ENCODE data around the gene SPNS3.

Gene SPNS3

DNA sequence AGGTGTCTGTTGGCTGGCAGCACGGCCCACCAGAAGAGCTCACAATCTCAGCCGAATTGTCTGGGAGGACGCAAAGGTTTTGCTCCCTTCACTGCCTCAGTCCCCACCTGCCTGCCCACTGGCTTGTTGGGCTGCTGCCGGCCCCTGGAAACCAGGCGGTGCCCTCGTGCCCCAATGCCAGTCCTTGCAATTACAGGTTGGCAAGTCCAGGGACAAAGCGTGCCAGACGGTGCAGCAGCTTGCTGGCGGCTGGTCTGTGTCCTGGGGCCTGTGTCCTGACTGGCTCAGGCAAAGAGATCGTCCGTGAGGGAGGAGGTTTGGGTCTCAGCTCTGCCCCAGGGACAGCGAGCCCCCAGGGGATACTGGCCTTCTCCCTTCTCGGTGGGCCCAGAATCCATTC is 40.4 kb downstream of the SPNS3 start:
- DNase-seq, result no peak

- DNase-seq, result no peak
Observed at GRCh38 chr17:4475001-4475400, 41.3 kb downstream of the SPNS3 start.

GRCh38 chr17:4475463-4475862 is 41.7 kb downstream of the SPNS3 start:
- no peak for DNase-seq

GRCh38 chr17:4476017-4476416 is 42.3 kb downstream of the SPNS3 start:
- DNase-seq, result no peak

DNA sequence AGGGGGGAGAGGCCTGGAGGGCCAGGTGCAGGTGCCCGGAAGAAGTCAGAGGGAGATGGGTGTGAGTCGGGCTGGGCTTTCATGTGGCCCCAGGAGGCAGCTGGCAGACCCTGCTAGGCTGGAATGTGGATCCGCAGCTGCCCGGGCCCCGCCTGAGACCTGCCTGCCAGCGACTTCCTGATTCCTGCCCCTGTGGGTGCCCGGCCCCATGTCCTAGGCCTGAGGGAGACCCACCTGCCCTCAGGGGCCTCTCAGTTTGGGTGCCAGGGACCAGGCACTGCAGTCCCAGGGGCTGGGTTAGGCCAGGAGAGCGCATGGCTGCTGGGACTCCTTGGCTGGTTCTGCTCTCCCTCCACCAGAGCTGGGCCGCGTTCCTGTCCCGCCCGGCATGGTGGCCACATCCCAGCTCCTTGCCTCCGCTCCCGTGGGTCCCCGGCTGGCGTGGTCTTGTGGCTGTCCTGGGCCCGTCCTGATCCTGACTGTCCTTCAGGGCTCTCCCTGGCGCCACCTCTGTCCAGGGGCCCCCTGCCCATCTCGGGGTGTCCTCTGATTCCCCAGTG is 42.9 kb downstream of the SPNS3 start:
- no peak for DNase-seq

DNA sequence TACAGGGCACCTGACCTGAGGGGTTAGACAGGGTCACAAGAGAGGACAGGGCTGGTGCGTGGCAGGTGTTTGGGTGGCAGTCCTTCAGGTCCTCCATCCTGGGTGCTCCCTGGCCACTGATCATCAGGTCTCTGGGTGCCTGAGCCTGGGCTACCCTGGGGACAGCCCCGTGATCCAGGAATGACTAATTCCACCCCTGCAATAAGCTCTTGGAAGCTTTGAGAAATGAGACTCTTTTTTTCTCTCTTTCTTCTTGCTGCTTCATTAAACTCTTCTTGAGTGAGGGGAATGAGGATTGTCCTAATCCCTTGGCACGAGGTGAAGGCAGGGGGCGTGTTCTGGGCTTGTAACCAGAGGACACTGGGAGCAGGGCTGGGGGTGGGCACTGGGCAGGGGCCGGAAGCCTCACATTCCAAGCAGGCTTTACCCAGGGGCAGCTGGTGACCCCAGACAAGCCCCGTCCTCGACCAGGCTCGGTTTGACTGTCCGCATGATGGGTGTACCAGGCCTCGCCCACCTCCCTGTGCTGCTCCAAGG is 43.6 kb downstream of the SPNS3 start:
- no peak for DNase-seq

GRCh38 chr17:4478318-4478830 is 44.6 kb downstream of the SPNS3 start:
- DNase-seq, result no peak

DNA sequence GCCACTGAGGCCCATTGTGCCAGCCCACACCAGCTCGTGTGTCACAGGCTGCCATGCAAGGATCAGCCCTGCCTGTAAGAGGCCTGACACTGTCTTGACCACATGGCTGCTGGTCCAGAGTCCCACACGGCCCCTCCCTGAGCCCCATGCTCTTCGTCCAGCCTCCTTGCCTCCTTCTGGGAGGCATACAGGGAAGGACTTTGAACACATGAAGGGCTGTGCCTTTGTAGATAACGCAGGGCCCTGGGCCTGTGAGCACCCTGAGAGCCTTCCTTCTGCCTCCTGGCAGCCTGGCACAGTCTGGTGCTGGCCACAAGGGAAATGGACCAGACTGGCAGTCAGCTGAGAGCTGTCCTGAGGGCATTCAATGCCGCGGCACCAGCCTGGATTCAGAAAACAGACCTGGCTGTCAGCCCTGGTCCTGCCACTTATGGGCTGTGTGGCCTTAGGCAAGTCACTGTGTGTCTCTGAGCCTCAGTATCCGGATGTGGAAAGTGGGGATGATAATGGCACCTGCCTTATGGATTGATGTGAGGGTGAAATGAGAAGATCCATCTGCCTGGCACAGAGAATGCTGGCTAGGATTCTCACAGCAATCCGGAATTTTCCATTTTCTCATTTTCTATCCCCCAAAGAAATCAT is 45.7 kb downstream of the SPNS3 start:
- DNase-seq, result no peak

DNA sequence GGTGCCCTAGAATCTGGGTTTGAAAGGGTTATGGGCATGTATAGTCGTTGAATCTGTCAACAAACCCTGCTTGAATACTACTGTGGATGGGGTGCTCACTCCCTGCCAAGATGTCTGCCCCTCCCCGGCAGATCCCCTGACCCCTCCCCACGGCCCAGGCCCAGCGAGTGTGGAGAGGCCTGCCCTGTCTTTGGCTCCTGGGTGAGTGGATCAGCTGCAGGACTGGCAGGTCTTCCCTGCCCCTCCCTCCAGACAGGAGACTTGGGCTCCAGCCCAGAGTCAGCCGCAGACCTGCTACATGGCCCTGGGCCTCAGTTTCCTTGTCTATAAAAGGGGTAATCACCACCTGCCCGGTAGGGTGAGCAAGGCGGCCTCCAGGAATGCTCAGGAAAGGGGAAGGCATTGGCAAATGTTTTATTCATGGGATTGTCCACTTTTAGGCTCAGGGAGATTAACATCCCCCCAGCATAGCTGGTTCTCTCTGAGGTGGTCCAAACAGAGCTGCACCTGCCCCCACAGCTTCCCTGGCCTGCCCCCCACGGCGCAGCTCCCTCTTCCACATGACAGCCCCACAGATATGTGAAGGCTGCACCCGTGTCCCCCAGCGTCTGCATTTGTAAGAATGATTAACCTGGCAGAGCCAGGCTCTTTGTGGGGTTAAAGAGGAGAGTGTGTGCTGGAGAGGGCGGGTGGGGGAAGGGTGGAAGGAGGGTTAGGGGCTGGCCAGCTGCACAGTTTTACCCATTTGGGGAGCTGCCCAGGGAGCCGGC is 46.4 kb downstream of the SPNS3 start:
- no peak for DNase-seq

DNA sequence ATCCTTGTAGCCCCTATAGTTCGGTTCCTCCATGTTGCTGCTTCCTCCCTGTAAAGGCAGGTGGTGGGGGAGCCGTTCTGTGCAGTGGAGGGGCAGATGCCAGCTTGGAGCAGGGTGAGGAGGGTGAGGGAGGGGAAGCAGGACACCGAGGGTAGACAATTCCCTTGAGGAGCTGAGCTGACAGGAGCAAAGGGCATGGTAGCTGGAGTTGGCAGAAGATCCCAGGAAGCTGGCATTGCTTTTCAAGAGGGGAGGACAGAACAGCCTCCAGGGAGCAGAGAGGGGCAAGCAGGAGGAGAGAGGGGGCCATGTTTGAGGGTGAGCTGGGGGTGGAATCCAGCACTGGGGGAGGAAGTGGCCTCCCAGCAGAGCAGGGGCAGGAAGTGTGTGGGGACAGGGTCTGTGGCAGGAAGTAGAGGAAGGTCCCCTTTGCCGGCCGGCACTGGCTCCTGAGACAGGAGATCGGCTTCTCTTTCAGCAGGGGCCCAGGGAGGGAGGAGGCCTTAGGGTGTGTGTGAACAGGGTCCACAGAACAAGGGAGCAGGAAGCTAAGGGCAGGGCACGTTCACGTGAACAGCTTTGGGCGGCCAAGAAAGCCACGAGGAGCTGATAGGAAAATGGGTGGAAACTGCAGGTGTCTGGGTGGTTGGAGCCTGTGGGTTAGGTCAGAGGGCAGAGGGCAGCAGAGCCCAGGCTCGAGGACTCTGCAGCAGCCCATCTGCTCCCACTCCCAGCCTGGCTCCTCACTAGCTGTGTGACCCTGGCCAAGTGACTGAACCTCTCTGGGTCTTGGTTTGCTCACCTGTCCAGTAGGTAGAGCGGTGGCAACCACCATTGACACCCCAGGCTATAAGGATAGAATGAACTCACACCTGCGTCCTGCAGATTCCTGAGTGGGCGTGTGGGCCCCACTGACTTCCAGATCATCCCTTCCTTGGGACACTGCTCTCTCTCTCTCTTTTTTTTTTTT is 47.5 kb downstream of the SPNS3 start:
- DNase-seq, result no peak

DNA sequence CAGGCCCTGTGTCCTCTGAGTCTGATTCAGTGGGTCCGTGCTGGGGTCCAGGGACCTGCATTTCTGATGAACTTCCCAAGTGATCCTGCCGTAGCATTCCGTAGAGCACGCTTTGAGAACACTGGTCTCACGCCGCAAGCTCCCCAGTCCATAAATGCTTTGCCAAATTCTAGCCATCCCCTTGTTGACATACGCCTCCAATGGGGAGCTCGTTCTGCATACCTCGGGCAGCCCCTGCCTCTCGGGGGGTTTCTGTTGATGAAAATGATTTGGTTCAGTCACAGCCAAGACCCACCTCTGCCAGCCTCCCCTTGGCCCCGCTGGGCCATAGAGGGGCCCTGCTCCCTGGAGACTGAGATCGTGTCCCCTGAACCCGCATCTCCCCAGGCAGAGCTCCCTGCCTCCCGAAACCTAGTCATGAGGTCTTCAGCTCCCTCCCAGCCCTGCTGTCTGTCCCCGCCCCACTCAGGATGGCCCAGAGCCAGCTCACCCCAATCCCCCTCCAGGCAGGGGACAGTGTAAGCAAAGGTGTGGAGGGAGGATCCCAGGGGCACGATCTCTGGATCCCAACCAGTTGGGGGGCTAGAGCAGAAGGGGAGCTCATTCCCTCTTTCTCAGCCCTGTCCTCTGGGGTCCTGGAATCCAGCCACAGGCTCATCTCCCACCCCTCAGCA is 48.7 kb downstream of the SPNS3 start:
- DNase-seq, result no peak

DNA sequence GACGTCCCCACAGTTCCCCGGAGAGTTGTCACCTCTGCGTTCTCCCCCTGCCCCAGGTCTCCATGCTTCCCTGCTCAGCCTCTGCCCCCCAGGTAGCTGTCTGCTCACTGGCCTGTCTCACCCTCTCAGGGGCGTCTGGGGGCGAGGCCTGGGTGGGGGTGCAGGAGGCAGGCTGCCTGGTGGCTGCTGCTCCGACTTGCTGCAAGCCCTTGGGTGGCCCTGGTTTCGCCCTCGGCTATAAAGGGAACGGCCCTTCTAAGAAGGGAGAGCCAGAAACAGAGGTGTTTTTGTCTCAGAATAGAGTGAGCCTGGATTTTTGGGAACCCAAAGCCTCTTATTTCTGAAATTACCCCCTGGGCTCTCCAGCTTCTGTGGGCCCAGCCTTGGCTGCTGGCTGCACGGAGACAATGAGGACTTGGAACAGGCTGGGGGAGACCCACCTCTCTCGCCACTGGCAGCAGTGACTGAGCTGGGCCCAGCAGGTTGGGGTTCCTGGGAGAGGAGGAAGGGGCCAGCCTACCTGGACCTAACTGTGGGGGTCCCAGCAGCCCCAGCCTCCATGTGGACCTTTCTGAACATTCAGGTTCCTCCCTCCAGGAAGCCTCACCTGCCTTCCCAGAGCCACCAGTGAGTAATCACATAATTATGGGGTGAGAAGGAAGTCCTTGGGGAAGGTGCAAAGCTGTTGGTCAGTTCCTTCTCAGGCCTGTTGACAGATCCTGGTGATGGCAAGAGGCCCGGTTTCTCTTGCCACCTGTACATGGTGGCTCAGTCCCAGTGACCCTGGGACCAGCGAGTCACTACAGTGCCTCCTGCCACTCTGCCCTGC is 49.5 kb downstream of the SPNS3 start:
- no peak for DNase-seq

GRCh38 chr17:4485676-4486646 is 52.2 kb downstream of the SPNS3 start:
- DNase-seq, result no peak

DNA sequence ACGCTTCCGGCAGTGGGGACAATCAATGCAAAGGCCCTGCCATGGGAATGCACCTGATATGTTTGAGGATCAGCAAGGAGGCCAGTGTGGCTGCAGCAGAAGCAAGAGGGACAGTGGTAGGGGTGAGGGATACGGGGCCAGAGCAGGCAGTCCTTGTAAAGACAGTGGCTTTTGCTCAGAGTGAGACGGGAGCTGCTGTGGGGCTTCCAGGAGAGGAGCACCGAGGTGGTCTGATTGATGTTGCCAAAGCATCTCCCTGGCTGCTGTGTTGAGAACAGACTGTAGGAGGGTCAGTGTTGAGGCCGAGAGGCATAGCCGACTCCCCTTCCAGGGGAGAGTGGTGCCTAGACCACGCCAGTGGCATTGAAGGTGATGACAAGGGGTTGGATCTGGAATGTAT is 53.6 kb downstream of the SPNS3 start:
- DNase-seq, result no peak

DNA sequence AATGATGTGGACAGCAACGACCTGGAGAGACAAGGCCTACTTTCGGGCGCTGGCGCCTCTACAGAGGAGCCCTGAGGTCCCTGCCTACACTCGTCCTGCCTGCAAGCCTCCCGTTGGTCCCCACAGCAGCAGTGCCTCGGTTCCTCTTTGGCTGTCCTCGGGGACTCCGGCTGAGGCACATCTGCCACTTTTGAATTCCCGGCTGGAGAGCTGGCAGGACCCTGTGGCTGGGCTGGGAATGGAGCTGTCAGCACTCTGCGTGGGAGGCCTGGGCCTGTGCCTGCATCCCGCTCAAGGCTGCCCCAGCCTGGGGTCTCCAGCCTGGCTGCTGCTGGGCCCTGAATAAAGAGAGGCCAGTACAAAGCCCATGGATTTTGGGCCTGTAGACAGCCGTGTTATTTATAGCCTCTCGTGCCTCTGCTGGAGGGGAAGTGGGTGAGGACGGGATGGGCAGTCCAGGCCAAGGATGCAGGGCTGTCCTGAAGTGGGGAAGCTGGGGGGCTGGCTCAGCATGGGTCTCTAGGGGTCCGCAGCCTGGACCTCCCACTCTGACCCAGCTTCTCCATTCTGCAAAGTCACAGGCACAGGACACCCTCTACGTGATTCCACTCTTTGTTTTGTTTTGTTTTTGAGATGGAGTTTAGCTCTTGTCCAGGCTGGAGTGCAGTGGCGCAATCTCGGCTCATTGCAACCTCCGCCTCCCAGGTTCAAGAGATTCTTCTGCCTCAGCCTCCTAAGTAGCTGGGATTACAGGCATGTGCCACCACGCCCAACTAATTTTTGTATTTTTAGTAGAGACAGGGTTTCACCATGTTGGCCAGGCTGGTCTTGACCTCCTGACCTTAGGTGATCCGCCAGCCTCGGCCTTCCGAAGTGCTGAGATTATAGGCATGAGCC is 54.3 kb downstream of the SPNS3 start:
- DNase-seq, result no peak

GRCh38 chr17:4488989-4489595 is 55.4 kb downstream of the SPNS3 start:
- no peak for DNase-seq

DNA sequence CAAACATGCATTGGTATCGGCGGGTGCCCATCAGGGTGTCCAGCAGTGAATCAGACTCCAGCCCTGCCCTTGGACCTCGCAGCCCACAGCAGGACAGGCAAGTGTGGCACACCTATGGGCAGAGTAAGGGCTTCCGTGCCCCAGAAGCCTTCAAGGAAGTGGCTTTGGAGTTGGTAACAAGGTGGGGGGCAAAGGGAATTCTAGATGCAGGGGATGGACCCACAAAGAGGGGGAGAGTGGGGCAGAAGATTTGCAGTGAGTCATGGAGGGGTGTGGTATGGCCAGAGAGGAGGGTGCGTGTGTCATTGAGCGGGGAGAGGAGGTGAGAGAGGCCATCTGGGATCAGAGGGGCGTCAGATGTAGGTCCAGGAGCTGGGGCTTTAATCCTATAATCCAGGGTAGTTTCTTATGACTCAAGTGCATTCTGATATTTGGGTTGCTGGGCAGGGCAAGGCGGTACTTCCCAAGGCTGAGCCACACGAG is 56.4 kb downstream of the SPNS3 start:
- no peak for DNase-seq

DNA sequence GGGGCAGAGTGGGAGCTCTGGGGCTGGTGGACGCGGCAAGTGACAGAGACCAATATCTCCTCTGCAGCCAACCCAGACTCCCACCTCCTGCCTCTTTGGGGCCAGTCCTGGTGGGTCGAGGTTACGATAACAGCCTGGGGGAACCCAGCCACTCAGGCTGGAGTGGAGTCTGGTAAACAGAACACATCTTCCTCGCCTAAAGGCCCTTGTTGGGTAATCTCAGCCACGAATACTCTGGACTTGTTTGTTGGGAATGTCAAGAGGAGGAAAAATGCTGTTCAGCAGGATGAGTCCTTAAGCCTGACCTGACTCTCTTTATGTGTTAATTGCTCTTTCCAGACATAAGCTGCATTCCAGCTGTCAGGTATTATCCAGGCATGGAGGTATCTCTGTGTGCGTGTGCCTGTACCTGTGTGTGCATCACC is 56.9 kb downstream of the SPNS3 start:
- DNase-seq, result no peak

Measured in DMS153 (cell line).